Activated CD4-positive, alpha-beta T cell treated with anti-CD3 and anti-CD28 coated beads for 4 hours (primary cell): Measurements from ENCODE around the gene EIF4ENIF1.
"Not testable (repeated sequence)": the region's sequence is repeated elsewhere in the genome, so short reads cannot be mapped to it uniquely, and the experiment has no call there.

Experiments
- DNase-seq, 2 donors: peaks; one replicate each; pipeline ENCODE4 v3.0.0-alpha.2; 2020

Gene EIF4ENIF1

DNA sequence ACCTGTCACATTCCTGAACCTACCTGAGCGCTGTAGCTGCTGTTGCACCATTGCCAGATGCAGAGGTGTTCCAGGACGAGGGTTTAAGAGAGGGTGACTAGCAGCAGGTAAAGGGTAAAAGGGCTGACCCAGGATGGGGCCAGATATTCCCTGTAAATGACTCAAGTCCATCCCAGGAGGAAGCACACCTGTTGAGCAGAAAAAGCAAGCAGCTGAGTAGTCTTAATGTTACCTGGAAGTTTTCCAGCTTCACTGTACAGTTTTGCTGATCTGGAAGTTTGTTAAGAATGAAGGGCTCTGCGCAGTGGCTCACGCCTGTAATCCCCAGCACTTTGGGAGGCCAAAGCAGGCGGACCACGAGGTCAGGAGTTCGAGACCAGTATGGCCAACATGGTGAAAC lies 49.0 kb downstream of the EIF4ENIF1 start:
- DNase-seq, result no peak

DNA sequence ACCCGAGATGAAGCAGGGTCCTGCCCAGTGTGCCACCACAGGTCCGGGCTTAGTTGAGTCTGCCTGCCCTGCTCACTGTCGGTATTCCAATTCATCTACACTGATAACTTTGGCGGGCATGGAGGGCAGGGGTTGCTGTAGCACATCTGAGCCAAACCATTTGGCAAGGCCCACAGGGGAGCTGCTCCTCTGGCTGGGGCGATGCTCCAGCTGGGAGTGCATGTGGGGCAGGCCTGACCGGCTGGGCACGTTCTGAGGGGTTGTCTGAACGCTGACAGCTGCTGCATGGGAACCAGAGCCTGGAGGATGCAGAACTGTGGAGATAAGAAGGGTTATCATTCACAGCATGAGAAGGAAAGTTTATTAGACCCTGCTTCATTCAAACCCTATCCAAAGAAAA lies 49.8 kb downstream of the EIF4ENIF1 start:
- no peak for DNase-seq

DNA sequence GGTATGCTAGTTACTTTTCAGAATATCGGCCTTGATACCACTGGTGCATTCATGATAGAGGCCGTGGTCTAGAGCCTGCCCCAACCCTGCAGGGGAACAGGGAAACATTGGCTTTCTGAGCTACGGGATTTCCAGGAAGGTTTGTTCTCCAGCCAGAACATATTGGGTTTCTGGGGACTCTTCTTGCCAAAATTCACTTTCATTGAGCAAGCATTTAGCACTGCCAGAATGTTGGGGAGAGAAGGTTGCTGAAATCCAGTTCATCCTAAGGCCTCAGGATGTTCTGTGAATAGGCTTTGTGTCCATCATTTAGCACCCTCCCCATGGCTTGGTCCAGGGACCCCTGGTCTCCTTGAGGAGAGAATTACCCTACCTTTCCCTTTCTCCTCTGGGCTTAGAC lies 53.5 kb downstream of the EIF4ENIF1 start:
- no peak for DNase-seq

DNA sequence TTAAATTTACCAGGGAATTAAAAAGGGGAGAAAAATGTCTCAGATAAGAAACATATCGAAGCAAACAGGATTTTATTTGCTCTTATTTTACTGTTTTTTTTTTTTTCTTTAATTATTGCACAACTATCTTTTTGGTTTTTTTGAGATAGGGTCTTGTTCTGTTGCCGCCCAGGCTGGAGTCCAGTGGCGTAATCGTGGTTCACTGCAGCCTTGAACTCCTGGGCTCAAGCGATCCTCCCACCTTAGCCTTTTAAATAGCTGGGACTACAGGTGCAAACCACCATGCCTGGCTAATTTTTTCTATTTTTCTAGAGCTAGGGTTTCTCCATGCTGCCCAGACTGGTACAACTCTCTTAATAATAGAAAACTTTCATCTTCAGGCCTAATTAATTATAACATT lies 57.7 kb downstream of the EIF4ENIF1 start:
- no peak for DNase-seq

DNA sequence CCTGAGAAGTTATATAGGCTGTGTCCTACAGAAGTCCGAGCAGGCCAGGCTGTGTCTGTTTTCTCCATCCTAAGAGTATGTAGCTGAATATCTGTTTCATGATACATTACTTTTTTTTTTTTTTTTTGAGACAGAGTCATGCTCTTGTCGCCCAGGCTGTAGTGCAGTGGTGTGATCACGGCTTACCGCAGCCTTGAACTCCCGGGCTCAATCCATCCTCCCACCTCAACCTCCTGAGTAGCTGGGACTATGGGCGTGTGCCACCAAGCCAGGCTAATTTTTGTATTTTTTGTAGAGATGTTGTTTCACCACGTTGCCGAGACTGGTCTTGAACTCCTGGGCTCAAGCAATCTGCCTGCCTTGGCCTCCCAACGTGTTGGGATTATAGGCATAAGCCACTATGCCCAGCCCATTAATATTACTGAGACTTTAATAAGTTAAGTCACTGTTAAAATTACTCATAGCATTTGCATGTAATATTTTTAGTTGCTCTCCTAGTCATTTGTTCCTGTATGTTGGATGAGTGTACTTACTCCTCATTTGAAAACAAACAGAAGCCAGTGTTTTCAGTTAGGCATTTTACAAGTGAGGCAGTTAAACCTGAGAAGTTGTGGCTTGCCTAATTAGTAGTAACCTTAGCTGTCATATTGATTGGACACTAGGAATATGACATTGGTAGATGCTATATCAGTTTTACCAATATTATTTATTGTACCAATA lies 64.2 kb downstream of the EIF4ENIF1 start:
- no peak for DNase-seq

DNA sequence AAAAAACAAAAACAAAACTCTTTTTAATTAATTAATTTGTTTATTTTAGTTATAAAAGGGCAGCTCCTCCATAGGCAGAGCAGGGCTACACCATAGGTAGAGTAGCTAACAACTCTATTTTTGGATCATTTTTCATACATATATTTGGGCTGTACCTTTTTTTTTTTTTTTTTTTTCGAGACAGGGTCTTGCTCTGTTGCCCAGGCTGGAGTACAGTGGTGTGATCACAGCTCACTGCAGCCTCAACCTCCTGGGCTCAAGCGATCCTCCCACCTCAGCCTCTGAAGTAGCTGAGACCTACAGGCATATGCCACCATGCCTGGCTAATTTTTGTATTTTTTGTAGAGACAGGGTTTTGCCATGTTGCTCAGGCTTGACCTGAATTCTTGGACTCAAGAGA lies 87.3 kb downstream of the EIF4ENIF1 start:
- DNase-seq, result not testable (repeated sequence)

DNA sequence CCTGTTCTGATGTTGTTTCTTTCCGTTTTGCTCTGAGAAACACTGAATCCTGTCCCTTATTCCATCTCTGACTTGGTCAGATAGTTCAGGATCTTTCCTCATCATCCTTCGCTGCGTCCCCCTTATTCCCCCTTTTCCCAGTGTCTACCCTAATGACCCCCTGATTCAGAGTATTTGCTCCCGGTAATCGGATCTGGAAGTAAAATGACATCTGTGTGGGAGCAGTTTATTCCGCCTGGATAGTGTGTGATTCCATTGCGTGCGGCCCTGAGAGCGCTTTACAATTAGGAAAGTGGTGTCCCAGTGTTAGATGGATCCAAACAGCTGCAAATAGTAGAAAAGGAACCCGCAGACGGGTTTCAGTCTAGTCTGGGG lies 89.6 kb downstream of the EIF4ENIF1 start:
- no peak for DNase-seq

DNA sequence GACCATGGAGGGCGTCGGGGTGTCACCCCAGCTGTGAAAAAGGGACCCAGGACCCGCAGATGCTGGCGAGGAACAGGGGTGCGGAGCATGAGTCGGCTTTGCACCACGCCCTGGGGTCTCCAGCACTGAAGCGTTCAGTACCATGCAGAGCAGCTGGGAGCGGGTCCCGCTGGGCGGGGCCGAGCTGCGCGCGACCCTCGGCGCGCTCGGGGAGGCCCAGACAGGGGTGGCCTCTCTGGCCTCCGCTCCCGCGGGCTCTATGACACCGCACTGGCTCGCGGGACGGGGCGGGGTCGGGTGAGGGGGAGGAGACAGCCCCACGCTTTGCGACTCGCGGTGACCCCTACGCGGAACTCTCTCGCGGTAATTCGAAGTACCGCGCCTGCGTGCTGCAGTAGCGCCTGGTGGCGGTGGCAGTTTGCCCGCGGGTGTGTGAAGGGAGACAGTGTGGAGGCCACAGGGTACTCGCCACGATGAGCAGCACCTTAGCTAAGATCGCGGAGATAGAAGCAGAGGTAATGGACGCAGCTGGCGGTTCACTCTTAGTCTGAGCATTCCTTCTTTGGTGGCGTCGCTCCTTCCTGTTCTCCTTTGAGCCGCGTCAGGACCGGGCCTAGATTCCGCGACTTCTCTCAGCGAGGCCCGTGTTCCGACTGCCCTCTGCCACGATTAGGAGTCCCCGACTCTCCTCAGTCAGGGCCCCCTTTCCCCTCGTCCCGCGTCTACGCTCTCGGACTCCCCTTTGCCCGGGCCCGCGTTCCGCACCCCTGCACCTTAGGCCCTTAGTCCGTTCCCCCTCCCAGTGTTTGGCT lies 90.2 kb downstream of the EIF4ENIF1 start, which contains the start of gene DRG1:
Gene DRG1 (plus strand): TSS at position 394 of the 812 bp plus-strand sequence. CDS start 80 bp downstream, at position 474.
- DNase-seq, result peak; percentile 96

DNA sequence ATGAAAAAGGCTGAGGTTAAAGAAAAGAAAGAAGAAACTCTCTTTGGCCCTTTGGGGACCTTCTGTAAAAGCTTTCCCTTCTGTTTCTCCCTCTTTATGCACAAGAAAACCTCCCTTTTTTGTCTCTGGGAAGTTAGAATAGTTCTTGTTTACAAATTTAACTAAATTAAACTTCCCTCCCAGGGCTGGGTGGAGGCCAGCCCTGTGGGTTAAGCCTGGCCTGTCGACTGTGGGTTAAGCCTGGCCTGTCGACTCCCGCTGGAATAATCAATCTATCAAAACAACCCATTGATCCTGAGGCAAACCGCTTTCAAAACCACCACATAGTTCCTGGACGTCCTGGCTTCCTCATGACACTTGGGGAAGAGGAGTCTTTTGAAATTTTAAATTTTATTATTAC lies 91.4 kb downstream of the EIF4ENIF1 start:
- no peak for DNase-seq

DNA sequence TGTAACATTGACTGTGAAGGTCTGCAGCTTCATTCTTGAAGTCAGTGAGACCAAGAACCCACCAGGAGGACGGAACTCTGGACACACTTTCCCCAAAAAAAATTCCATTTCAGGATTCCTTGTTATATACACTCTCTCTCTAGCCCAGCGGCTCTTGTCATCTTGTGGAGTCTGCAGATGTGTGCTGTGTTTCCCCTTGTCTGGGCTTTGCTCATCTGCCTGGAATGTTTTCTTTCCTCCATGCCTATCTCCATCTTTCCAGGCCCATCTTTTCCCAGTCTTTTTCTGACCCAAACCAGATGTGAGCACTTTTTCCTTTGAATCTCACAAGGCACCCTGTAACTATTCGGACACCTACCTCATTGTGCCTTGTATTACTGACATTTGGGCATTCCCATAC lies 95.3 kb downstream of the EIF4ENIF1 start:
- DNase-seq, result no peak

DNA sequence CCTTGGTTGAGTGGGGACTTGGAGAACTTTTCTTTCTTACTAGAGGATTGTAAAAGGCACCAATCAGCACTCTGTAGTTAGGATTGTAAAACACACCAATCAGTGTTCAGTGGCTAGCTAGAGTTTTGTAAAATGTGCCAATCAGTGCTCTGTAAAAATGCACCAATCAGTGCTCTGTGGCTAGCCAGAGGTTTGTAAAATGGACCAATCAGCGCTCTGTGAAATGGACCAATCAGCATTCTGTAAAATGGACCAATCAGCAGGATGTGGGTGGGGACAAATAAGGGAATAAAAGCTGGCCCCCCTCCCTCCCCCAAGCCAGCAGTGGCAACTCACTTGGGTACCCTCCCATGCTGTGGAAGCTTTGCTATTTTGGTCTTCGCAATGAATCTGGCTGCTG lies 95.7 kb downstream of the EIF4ENIF1 start:
- no peak for DNase-seq
